ENCODE data around the gene WDR81.

Gene WDR81

GRCh38 chr17:1755252-1755826, 30.8 kb downstream of the WDR81 start:
- TF ChIP-seq EZH2phosphoT487 (IDR thresholded peaks at IDR 0.05; ENCODE audit: borderline replicate concordance, low read length), result no peak
- no peak for TF ChIP-seq CTCF (IDR thresholded peaks at IDR 0.05; ENCODE audit: low read depth, low read length, poor library complexity, severe bottlenecking)
- no peaks in the 10 kb centered on the region for H3K36me3 ChIP-seq (ENCODE audit: control insufficient read depth, low read length)
- H3K79me2 ChIP-seq (ENCODE audit: control insufficient read depth, low read length), result no peaks in the 10 kb centered on the region
- no peaks in the 10 kb centered on the region for H3K9me3 ChIP-seq (ENCODE audit: control insufficient read depth, insufficient read depth, low read length)
- no peak overlapping the region for H3K27ac ChIP-seq (ENCODE audit: low read depth, low read length)
- H3K27me3 ChIP-seq (ENCODE audit: control insufficient read depth, low read length), result no peaks in the 10 kb centered on the region
- no peak overlapping the region for H3K4me3 ChIP-seq (ENCODE audit: low read length)
- H3K4me2 ChIP-seq (ENCODE audit: low read length), result no peak overlapping the region
- H3K9me2 ChIP-seq (replicated peaks; ENCODE audit: control insufficient read depth, low read length), result no peaks in the 10 kb centered on the region
- H4K20me1 ChIP-seq (ENCODE audit: control insufficient read depth, insufficient read depth, low read depth, low read length), result no peaks in the 10 kb centered on the region
- H3K4me1 ChIP-seq (ENCODE audit: control insufficient read depth, low read length), result peaks cover 18% of the 10 kb centered on the region
- H3F3A ChIP-seq (ENCODE audit: control insufficient read depth, insufficient read depth), result 0 out of 2 replicates have a peak, but pooled peaks cover 3% of the 10 kb centered on the region

- TF ChIP-seq EZH2phosphoT487 (IDR thresholded peaks at IDR 0.05; ENCODE audit: borderline replicate concordance, low read length) (no peak), CTCF (IDR thresholded peaks at IDR 0.05; ENCODE audit: low read depth, low read length, poor library complexity, severe bottlenecking) (no peak)
- H4K20me1 ChIP-seq (ENCODE audit: control insufficient read depth, insufficient read depth, low read depth, low read length), result no peaks in the 10 kb centered on the region
- no peaks in the 10 kb centered on the region for H3K36me3 ChIP-seq (ENCODE audit: control insufficient read depth, low read length)
- H3K4me3 ChIP-seq (ENCODE audit: low read length), result no peak overlapping the region
- H3K9me2 ChIP-seq (replicated peaks; ENCODE audit: control insufficient read depth, low read length), result no peaks in the 10 kb centered on the region
- no peaks in the 10 kb centered on the region for H3K27me3 ChIP-seq (ENCODE audit: control insufficient read depth, low read length)
- H3K79me2 ChIP-seq (ENCODE audit: control insufficient read depth, low read length), result no peaks in the 10 kb centered on the region
- H3F3A ChIP-seq (ENCODE audit: control insufficient read depth, insufficient read depth), result 0 out of 2 replicates have a peak, but pooled peaks cover 3% of the 10 kb centered on the region
- peaks cover 18% of the 10 kb centered on the region for H3K4me1 ChIP-seq (ENCODE audit: control insufficient read depth, low read length)
- H3K9me3 ChIP-seq (ENCODE audit: control insufficient read depth, insufficient read depth, low read length), result no peaks in the 10 kb centered on the region
- H3K4me2 ChIP-seq (ENCODE audit: low read length), result no peak overlapping the region
- H3K27ac ChIP-seq (ENCODE audit: low read depth, low read length), result no peak overlapping the region
These were observed 31.3 kb downstream of the WDR81 start for GRCh38 chr17:1755827-1756262.

- Histone ChIP-seq H3K4me1 (ENCODE audit: control insufficient read depth, low read length) (peaks cover 27% of the 10 kb centered on the region), H3K79me2 (ENCODE audit: control insufficient read depth, low read length) (no peaks in the 10 kb centered on the region), H3K9me2 (replicated peaks; ENCODE audit: control insufficient read depth, low read length) (no peaks in the 10 kb centered on the region), H3K4me2 (ENCODE audit: low read length) (no peak overlapping the region), H3K9me3 (ENCODE audit: control insufficient read depth, insufficient read depth, low read length) (no peaks in the 10 kb centered on the region), H3K27me3 (ENCODE audit: control insufficient read depth, low read length) (no peaks in the 10 kb centered on the region), H3K27ac (ENCODE audit: low read depth, low read length) (no peak overlapping the region), H3F3A (ENCODE audit: control insufficient read depth, insufficient read depth) (peaks cover 8% of the 10 kb centered on the region), H3K36me3 (ENCODE audit: control insufficient read depth, low read length) (no peaks in the 10 kb centered on the region), H3K4me3 (ENCODE audit: low read length) (no peak overlapping the region), H4K20me1 (ENCODE audit: control insufficient read depth, insufficient read depth, low read depth, low read length) (no peaks in the 10 kb centered on the region)
- no peak for TF ChIP-seq CTCF (IDR thresholded peaks at IDR 0.05; ENCODE audit: low read depth, low read length, poor library complexity, severe bottlenecking)
These were observed 34.3 kb downstream of the WDR81 start for GRCh38 chr17:1758807-1759206.

All from DOHH2 (cell line).